H1 (cell line): Measurements from ENCODE around the gene TRDMT1. TPM values are rescaled to one million over a fixed set of nuclear protein-coding genes. Genes with fewer than 3 reads are reported as not detected.

Experiments
- ASH2L ChIP-seq: fragments of 200-600, 300-600 bp; sonication (generic); IDR thresholded peaks from one replicate; pipeline ENCODE4 v1.7.1; 2017; ENCODE audit warnings: low read length
- CBX5 ChIP-seq: fragments of 300-800, 300-1000 bp; sonication (generic); IDR thresholded peaks from 2 replicates; pipeline ENCODE4 v1.7.1; 2016; ENCODE audit warnings: antibody characterized with exemption, low read length, low read depth
- CEBPB ChIP-seq: IDR thresholded peaks from 2 replicates; pipeline ENCODE4 v1.6.1; 2012; ENCODE audit warnings: low read depth, low read length
- CHD2 ChIP-seq: IDR thresholded peaks from 2 replicates; pipeline ENCODE4 v1.6.1; 2012; ENCODE audit warnings: low read length, improper control_type of control experiment
- CTBP2 ChIP-seq: IDR thresholded peaks from 2 replicates; pipeline ENCODE4 v1.7.0; 2011; ENCODE audit warnings: borderline replicate concordance, mild to moderate bottlenecking, moderate library complexity, mixed read lengths, low read length; ENCODE audit not compliant: insufficient read depth, insufficient read length
- EP300 ChIP-seq, 2 experiments: IDR thresholded peaks; 1 replicate in 1 of 2; 2 replicates in 1 of 2; pipeline ENCODE4 v1.6.1; 2011 to 2012; ENCODE audit warnings: low read depth in 2 of 2, low read length in 2 of 2, mild to moderate bottlenecking in 2 of 2, borderline replicate concordance in 1 of 2, inconsistent platforms in 1 of 2, moderate library complexity in 1 of 2
- FOSL1 ChIP-seq: IDR thresholded peaks from 2 replicates; pipeline ENCODE4 v1.6.1; 2011; ENCODE audit warnings: mild to moderate bottlenecking, low read depth, low read length, moderate library complexity; ENCODE audit not compliant: insufficient read depth
- GABPA ChIP-seq: IDR thresholded peaks from 2 replicates; pipeline ENCODE4 v1.6.1; 2011; ENCODE audit warnings: mild to moderate bottlenecking, low read length, moderate library complexity, borderline replicate concordance; ENCODE audit not compliant: insufficient read depth
- GTF2F1 ChIP-seq: IDR thresholded peaks from 2 replicates; pipeline ENCODE4 v1.6.1; 2012; ENCODE audit warnings: low read depth, low read length, improper control_type of control experiment, borderline replicate concordance
- HDAC6 ChIP-seq: IDR thresholded peaks from one replicate; pipeline ENCODE4 v1.7.1; 2012; ENCODE audit warnings: low read depth, mild to moderate bottlenecking, inconsistent platforms, low read length, moderate library complexity
- MAFK ChIP-seq: IDR thresholded peaks from 2 replicates; pipeline ENCODE4 v1.6.1; 2012; ENCODE audit warnings: low read depth, mild to moderate bottlenecking, improper control_type of control experiment, low read length
- NANOG ChIP-seq: IDR thresholded peaks from 2 replicates; pipeline ENCODE4 v1.6.1; 2011; ENCODE audit warnings: low read length, low read depth, mild to moderate bottlenecking, inconsistent platforms; ENCODE audit not compliant: insufficient read depth, poor library complexity, severe bottlenecking
- NRF1 ChIP-seq: IDR thresholded peaks from 2 replicates; pipeline ENCODE4 v1.6.1; 2011; ENCODE audit warnings: mild to moderate bottlenecking, low read depth, low read length, improper control_type of control experiment
- POLR2A ChIP-seq, 2 experiments: IDR thresholded peaks; 1 replicate in 1 of 2; 2 replicates in 1 of 2; pipeline ENCODE4 v1.6.1; 2011; ENCODE audit warnings: low read depth in 2 of 2, low read length in 2 of 2, mild to moderate bottlenecking in 2 of 2; ENCODE audit errors: control extremely low read depth in 1 of 2
- POU5F1 ChIP-seq: IDR thresholded peaks from 2 replicates; pipeline ENCODE4 v1.6.1; 2011; ENCODE audit warnings: low read depth, mild to moderate bottlenecking, low read length, moderate library complexity
- RBBP5 ChIP-seq: IDR thresholded peaks from 2 replicates; pipeline ENCODE4 v1.7.1; 2012; ENCODE audit warnings: low read depth, mild to moderate bottlenecking, inconsistent platforms, low read length, moderate library complexity, borderline replicate concordance
- SAP30 ChIP-seq: fragments of 300-600 bp; sonication (generic); IDR thresholded peaks from 2 replicates; pipeline ENCODE4 v1.7.1; 2012; ENCODE audit warnings: low read length, moderate library complexity, mild to moderate bottlenecking, inconsistent platforms; ENCODE audit not compliant: insufficient read depth, insufficient replicate concordance
- SIN3A ChIP-seq, 2 experiments: IDR thresholded peaks in 1 of 2; conservative IDR thresholded peaks in 1 of 2; 2 replicates each; pipeline ENCODE4 v1.6.1; 2011 to 2012; ENCODE audit warnings: low read length in 2 of 2, improper control_type of control experiment in 1 of 2, low read depth in 1 of 2, mild to moderate bottlenecking in 1 of 2
- SP4 ChIP-seq: IDR thresholded peaks from 2 replicates; pipeline ENCODE4 v1.6.1; 2012; ENCODE audit warnings: low read length, inconsistent platforms
- SRF ChIP-seq: IDR thresholded peaks from 2 replicates; pipeline ENCODE4 v1.6.1; 2011; ENCODE audit warnings: mild to moderate bottlenecking, low read depth, low read length, moderate library complexity
- TBP ChIP-seq: IDR thresholded peaks from 2 replicates; pipeline ENCODE4 v1.6.1; 2011; ENCODE audit warnings: low read depth, low read length, improper control_type of control experiment
- TCF12 ChIP-seq: IDR thresholded peaks from 2 replicates; pipeline ENCODE4 v1.6.1; 2011; ENCODE audit warnings: low read depth, mild to moderate bottlenecking, low read length
- YY1 ChIP-seq: IDR thresholded peaks from 2 replicates; pipeline ENCODE4 v1.6.1; 2011; ENCODE audit warnings: low read depth, mild to moderate bottlenecking, low read length
- ZNF274 ChIP-seq: IDR thresholded peaks from 2 replicates; pipeline ENCODE4 v1.7.0; 2012; ENCODE audit warnings: low read length, borderline replicate concordance; ENCODE audit errors: extremely low read depth
- polyA plus RNA-seq, 7 experiments: library from polyadenylated mRNA; depleted of rRNA in 3 of 7; stranded (reverse) in 5 of 7; unstranded in 2 of 7; fragments of >200 nt in 5 of 7; fragments of 200-250 nt in 2 of 7; gene quantifications; 1 replicate in 5 of 7; 2 replicates in 1 of 7; 4 replicates in 1 of 7; pipeline versions ENCODE4 v1.2.1 to v1.2.3, GENCODE V29; 2011 to 2013; ENCODE audit warnings: missing spikeins in 2 of 7, mixed read lengths in 2 of 7
- total RNA-seq: library from RNA; stranded (reverse); fragmentation: NEBNext Ultra II Directional; extraction: Animal tissue kit (Norgen Biotek cat#: 25700); gene quantifications from 2 replicates; pipeline ENCODE4 v1.2.1, GENCODE V29; 2021

Gene TRDMT1
- total and polyA plus RNA-seq, 2 of the 8 experiments (the other 6 are each of a cell fraction or from before 2014, with no cell fraction given) = 7.4 to 21.4 TPM

- TF ChIP-seq GABPA = peak; percentile 89; the same call in 1 of the 2 replicates
- no peak for TF ChIP-seq TCF12
- TF ChIP-seq ZNF274 = no peak
- TF ChIP-seq CBX5 = no peak
- TF ChIP-seq GTF2F1 = peak; percentile 60; the same call in 1 of the 2 replicates
- peak; percentile 69; the same call in 1 of the 2 replicates for TF ChIP-seq YY1
- no peak for TF ChIP-seq POU5F1
- no peak for TF ChIP-seq HDAC6
- peak; percentile 90 for TF ChIP-seq TBP
- peak; percentile 25; the same call in 1 of the 2 replicates for TF ChIP-seq CHD2
- peak; percentile 100 for TF ChIP-seq ASH2L
- peak; percentile 78 to 87; a peak in 2 of 4 replicates for TF ChIP-seq SIN3A (conservative IDR thresholded peaks at IDR 0.05 in 1 of 2, IDR thresholded peaks at IDR 0.05 in 1 of 2; ENCODE audit: low read depth in 1 of 2, low read length in 2 of 2)
- peak; percentile 62 for TF ChIP-seq CTBP2
- TF ChIP-seq FOSL1 = no peak
- TF ChIP-seq SP4 = peak; percentile 85
- TF ChIP-seq SAP30 = peak; percentile 84
- TF ChIP-seq NRF1 = no peak
- no peak for TF ChIP-seq SRF
- peak; percentile 98 for TF ChIP-seq RBBP5
- TF ChIP-seq POLR2A (IDR thresholded peaks at IDR 0.05; ENCODE audit: control extremely low read depth in 1 of 2, low read depth in 2 of 2, low read length in 2 of 2) = peak; percentile 55 to 80
- TF ChIP-seq NANOG = no peak
- TF ChIP-seq CEBPB = no peak
- TF ChIP-seq EP300 (IDR thresholded peaks at IDR 0.05; ENCODE audit: borderline replicate concordance in 1 of 2, low read depth in 2 of 2, low read length in 2 of 2) = no peak
- no peak for TF ChIP-seq MAFK
Measured at GRCh38 chr10:17200912-17201793, at the start of gene TRDMT1 (continued).
